GM21381 (cell line): ENCODE data around the gene BTK.
A peak's percentile ranks its signal among the peaks of the same experiment; 100 is the strongest.
"Not testable (repeated sequence)": the region's sequence is repeated elsewhere in the genome, so short reads cannot be mapped to it uniquely, and the experiment has no call there.

Source experiments
- ATAC-seq: cut with Tn5 transposase; IDR thresholded peaks from one replicate; pipeline ENCODE4 v1.9.1; 2021; ENCODE audit warnings: mild to moderate bottlenecking, moderate library complexity; ENCODE audit not compliant: unreplicated experiment

The BTK gene

DNA sequence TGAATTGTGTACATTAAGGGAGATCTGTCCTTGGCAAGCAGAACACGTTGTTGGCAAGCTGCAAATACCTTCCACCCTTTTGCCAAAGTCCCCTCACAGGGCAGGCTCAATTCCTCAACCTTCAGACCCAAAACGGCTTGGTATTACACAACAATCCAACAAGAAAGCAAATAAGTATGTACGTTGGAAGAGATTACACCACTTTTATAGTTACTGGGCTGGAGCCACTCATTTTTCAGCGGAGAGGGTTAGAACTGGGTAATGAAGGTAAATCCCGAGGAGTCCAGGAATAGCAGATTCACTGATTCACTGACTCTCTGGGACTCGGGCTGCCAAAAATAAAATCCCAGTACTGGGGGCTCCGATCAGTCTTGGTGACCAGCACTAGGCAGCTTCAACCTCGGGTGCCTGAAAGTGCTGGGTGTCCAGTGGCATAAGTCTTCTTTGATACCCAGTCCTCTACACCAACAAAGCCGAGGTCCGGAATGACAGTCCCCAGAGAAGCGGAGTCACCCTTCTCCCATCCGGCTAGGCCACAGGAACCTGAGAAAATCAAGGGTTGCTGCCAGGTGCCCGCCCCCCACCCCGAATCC is 38.0 kb downstream of the BTK start:
- ATAC-seq, result peak; percentile 3

DNA sequence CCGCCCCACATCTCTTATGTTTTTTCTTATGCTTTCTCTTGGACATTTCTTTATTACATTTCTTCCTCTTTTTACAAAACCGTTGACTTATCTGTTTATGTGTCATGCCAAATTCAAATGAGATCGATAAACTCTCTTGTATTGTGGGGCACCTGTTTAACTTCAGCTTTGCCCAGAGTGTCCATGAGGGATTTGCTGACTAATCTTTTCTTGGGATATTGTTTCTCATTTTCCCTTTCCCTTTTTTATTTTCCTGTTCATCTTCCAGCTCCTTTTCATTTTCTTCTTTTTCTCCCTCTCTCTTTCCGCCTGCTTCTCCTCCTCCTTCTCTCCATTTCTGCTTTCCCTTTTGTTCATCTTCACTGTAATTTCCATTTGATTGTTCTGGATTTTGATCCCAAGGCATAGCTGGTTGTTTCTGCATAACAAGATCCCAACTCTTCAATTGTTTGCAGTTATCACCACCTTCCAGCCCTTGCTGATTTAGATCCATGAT is 48.2 kb downstream of the BTK start:
- no peak for ATAC-seq

DNA sequence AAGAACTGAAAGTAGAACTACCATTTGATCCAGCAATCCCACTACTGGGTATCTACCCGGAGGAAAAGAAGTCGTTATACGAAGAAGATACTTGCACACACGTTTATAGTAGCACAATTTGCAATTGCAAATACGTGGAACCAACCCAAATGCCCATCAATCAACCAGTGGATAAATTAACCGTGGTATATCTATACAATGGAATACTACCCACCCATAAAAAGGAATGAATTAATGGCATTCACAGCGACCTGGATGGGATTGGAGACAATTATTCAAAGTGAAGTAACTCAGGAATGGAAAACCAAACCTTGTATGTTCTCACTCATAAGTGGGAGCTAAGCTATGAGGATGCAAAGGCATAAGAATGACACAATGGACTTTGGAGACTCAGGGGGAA is 51.7 kb downstream of the BTK start:
- not testable (repeated sequence) for ATAC-seq

DNA sequence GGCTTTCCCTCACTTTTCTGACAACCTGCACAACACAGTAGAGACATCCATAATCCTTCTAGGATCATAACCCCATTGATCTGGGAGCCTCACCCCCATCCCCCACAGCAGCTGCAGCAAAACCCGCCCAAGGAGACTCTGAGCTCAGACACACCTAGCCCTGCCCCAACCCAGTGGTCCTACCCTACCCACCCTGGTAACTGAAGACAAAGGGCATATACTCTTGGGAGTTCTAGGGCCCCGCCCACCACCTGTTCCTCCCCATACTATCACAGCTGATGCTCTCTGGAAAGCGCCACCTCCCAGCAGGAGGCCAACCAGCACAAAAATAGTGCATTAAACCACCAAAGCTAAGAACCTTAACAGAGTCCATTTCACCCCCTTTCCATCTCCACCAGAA is 59.4 kb downstream of the BTK start:
- ATAC-seq, result not testable (repeated sequence)

DNA sequence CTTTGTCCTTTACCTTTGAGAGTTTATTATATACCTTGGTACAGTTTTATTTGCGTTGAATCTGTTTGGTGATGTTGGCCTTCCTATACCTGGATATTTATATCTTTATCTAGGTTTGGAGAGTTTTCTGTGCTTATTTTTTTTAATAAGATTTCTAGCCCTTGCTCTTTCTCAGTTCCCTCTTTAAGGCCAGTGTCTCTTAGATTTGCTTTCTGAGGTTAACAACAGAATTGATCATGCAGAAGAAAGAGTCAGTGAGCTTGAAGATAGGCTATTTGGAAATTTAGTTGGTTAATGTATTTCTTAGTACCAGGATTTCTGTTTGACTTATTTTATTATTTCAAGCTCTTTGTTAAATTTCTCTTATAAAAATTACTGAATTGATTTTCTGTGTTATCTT is 82.2 kb downstream of the BTK start:
- no peak for ATAC-seq
